IMR-90 (cell line): ENCODE measurements around the gene ZBTB48. TPM values are rescaled to one million over a fixed set of nuclear protein-coding genes. Genes with fewer than 3 reads are reported as not detected.
"Not testable (repeated sequence)": the region's sequence is repeated elsewhere in the genome, so short reads cannot be mapped to it uniquely, and the experiment has no call there.

ENCODE experiments used
- ATAC-seq: fragments of 200-7000 bp; cut with Tn5 transposase; 2 replicates; pipeline ENCODE4 v1.9.1; 2020; ENCODE audit warnings: low read depth, mild to moderate bottlenecking, moderate library complexity
- BruUV-seq: library from RNA; stranded (reverse); fragments of 400-500 nt; replicated peaks from 2 replicates; lab custom pipeline; 2021; lab: Mats Ljungman, UMichigan
- CTCF ChIA-PET: fragments of 300-600 bp; formaldehyde crosslinking; extraction: SDS; loops from one replicate; lab custom pipeline; 2021; ENCODE audit warnings: antibody characterized with exemption; lab: Yijun Ruan, JAX
- POLR2A ChIA-PET: fragments of 300-600 bp; sonication (Branson Sonifier 250); formaldehyde crosslinking; loops from one replicate; lab custom pipeline; 2022; ENCODE audit warnings: antibody characterized with exemption; ENCODE audit not compliant: unreplicated experiment; lab: Charles Lee
- DNase-seq: peaks from one replicate; pipeline ENCODE4 v3.0.0; 2013
- H2AFZ ChIP-seq: replicated peaks from 2 replicates; pipeline ENCODE3; 2013; ENCODE audit warnings: low read length, mild to moderate bottlenecking; ENCODE audit not compliant: poor library complexity
- H2AK5ac ChIP-seq: 2 replicates; pipeline ENCODE4 v1.6.1; 2013; ENCODE audit warnings: low read depth, low read length, inconsistent platforms
- H2AK9ac ChIP-seq: replicated peaks from 2 replicates; pipeline ENCODE3; 2013; ENCODE audit warnings: mild to moderate bottlenecking, low read depth, low read length, moderate library complexity; ENCODE audit not compliant: poor library complexity
- H2BK120ac ChIP-seq: 2 replicates; pipeline ENCODE4 v1.6.1; 2013; ENCODE audit warnings: low read depth, low read length, inconsistent platforms
- H2BK15ac ChIP-seq: 3 replicates; pipeline ENCODE4 v1.6.1; 2013; ENCODE audit warnings: low read depth, low read length, inconsistent platforms
- H2BK20ac ChIP-seq: 2 replicates; pipeline ENCODE4 v1.6.1; 2013; ENCODE audit warnings: low read depth, mild to moderate bottlenecking, inconsistent platforms, low read length, moderate library complexity
- H2BK5ac ChIP-seq: 2 replicates; pipeline ENCODE4 v1.6.1; 2013; ENCODE audit warnings: mild to moderate bottlenecking, low read depth, low read length, inconsistent platforms; ENCODE audit not compliant: poor library complexity, severe bottlenecking
- H3K14ac ChIP-seq: replicated peaks from 2 replicates; pipeline ENCODE4 v1.6.1; 2013; ENCODE audit warnings: low read depth, low read length, inconsistent platforms
- H3K18ac ChIP-seq: 2 replicates; pipeline ENCODE4 v1.6.1; 2013; ENCODE audit warnings: low read depth, low read length, control low read depth
- H3K23ac ChIP-seq: 2 replicates; pipeline ENCODE4 v1.6.1; 2013; ENCODE audit warnings: low read depth, low read length, inconsistent platforms
- H3K27ac ChIP-seq: 2 replicates; pipeline ENCODE4 v1.5.1; 2013; ENCODE audit warnings: mild to moderate bottlenecking, control low read depth, low read length; ENCODE audit not compliant: insufficient read depth
- H3K27me3 ChIP-seq: 2 replicates; pipeline ENCODE4 v1.6.1; 2013; ENCODE audit warnings: low read length; ENCODE audit not compliant: control insufficient read depth, insufficient read depth
- H3K36me3 ChIP-seq: 2 replicates; pipeline ENCODE4 v1.6.1; 2013; ENCODE audit warnings: low read length, mixed read lengths; ENCODE audit not compliant: control insufficient read depth, insufficient read depth
- H3K4ac ChIP-seq: 2 replicates; pipeline ENCODE4 v1.6.1; 2013; ENCODE audit warnings: low read depth, low read length, inconsistent platforms
- H3K4me1 ChIP-seq: 2 replicates; pipeline ENCODE4 v1.6.1; 2013; ENCODE audit warnings: low read length, mixed read lengths; ENCODE audit not compliant: control insufficient read depth, insufficient read depth
- H3K4me2 ChIP-seq: 2 replicates; pipeline ENCODE4 v1.6.1; 2013; ENCODE audit warnings: low read depth, mild to moderate bottlenecking, control low read depth, low read length, moderate library complexity
- H3K4me3 ChIP-seq: 2 replicates; pipeline ENCODE4 v1.5.1; 2013; ENCODE audit warnings: low read depth, mild to moderate bottlenecking, control low read depth, low read length, moderate library complexity; ENCODE audit not compliant: insufficient read depth
- H3K56ac ChIP-seq: 2 replicates; pipeline ENCODE4 v1.6.1; 2013; ENCODE audit warnings: low read length, inconsistent platforms; ENCODE audit not compliant: insufficient read depth; ENCODE audit errors: extremely low read depth
- H3K79me1 ChIP-seq, 2 experiments: 2 replicates each; pipeline ENCODE4 v1.6.1; 2013; ENCODE audit warnings: low read length in 2 of 2, inconsistent platforms in 1 of 2, low read depth in 1 of 2
- H3K9ac ChIP-seq: 2 replicates; pipeline ENCODE4 v1.6.1; 2013; ENCODE audit warnings: low read depth, low read length, control low read depth
- H3K9me1 ChIP-seq: 2 replicates; pipeline ENCODE4 v1.6.1; 2013; ENCODE audit warnings: low read length, inconsistent platforms; ENCODE audit not compliant: insufficient read depth
- H3K9me3 ChIP-seq: 2 replicates; pipeline ENCODE4 v1.6.1; 2013; ENCODE audit warnings: low read length; ENCODE audit not compliant: control insufficient read depth, insufficient read depth
- H4K20me1 ChIP-seq: 2 replicates; pipeline ENCODE4 v1.6.1; 2013; ENCODE audit warnings: low read length, inconsistent platforms; ENCODE audit not compliant: insufficient read depth
- H4K5ac ChIP-seq: 2 replicates; pipeline ENCODE4 v1.6.1; 2013; ENCODE audit warnings: mild to moderate bottlenecking, low read depth, low read length, control low read depth
- H4K8ac ChIP-seq, 2 experiments: 2 replicates each; pipeline ENCODE4 v1.6.1; 2013; ENCODE audit warnings: low read depth in 2 of 2, low read length in 2 of 2, control low read depth in 1 of 2, inconsistent platforms in 1 of 2
- H4K91ac ChIP-seq: 2 replicates; pipeline ENCODE4 v1.6.1; 2013; ENCODE audit warnings: low read depth, low read length, inconsistent platforms; ENCODE audit not compliant: insufficient read depth
- WGBS, 2 experiments: methylation state at CpG; one replicate each; pipeline versions ENCODE4 v1.1.5 to v1.1.7; 2013; ENCODE audit warnings: missing lambda C conversion rate in 2 of 2; ENCODE audit not compliant: insufficient read length in 1 of 2; ENCODE audit errors: extremely low coverage in 2 of 2; 5-methylcytosine and 5-hydroxymethylcytosine counted together
- dilution Hi-C: fragments of 300-500 bp; cut with HindIII; formaldehyde crosslinking; loops from one replicate; pipeline ENCODE4 v1.14.3; 2018; ENCODE audit warnings: low sequenced_read_pairs; ENCODE audit not compliant: unreplicated experiment
- in situ Hi-C: fragments of 300-500 bp; cut with MboI; formaldehyde crosslinking; loops from 3 replicates; pipeline ENCODE4 v1.14.3; 2019; ENCODE audit warnings: low sequenced_read_pairs, inconsistent platforms, mixed read lengths
- intact Hi-C: fragments of 100-400 bp; cut with micrococcal nuclease; formaldehyde crosslinking; loops from 2 replicates; pipeline ENCODE4 v1.10.0; 2022
- polyA plus RNA-seq, 3 experiments: library from polyadenylated mRNA; depleted of rRNA; stranded (reverse); fragments of >200 nt; gene quantifications; 2 replicates each; pipeline ENCODE4 v1.2.3, GENCODE V29; 2012; ENCODE audit warnings: low replicate concordance in 1 of 3
- total RNA-seq: library from RNA; depleted of rRNA; stranded (reverse); fragments of >200 nt; gene quantifications from 2 replicates; pipeline ENCODE4 v1.2.3, GENCODE V29; 2012

ZBTB48 gene
- total and polyA plus RNA-seq, 2 of the 4 experiments (the other 2 are of a cell fraction) = 9.3 to 17.5 TPM

DNA sequence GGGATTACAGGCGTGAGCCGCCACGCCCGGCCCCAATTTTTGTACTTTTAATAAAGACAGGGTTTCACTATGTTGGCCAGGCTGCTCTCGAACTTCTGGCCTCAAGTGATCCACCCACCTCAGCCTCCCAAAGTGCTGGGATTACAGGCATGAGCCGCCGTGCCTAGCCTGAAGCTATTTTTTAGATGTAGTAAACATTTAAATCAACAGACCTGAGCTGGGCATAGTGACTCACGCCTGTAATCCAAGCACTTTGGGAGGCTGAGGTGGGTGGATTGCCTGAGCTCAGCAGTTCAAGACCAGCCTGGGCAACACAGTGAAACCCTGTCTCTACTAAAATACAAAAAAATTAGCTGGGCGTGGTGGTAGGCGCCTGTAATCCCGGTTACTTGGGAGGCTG is 20.6 kb upstream of the ZBTB48 start:
- H3K56ac ChIP-seq, POLR2A ChIA-PET, H3K4me3 ChIP-seq, H3K18ac ChIP-seq, CTCF ChIA-PET, H2BK120ac ChIP-seq, H2AFZ ChIP-seq, H4K91ac ChIP-seq, H2BK15ac ChIP-seq, H3K9me1 ChIP-seq, H3K27ac ChIP-seq, ATAC-seq, H2BK20ac ChIP-seq, BruUV-seq, H4K5ac ChIP-seq, in situ Hi-C loops, H2BK5ac ChIP-seq, H3K36me3 ChIP-seq, H3K9ac ChIP-seq, intact Hi-C loops, H3K79me1 ChIP-seq, H4K8ac ChIP-seq, H3K14ac ChIP-seq, H3K4me2 ChIP-seq, H3K4ac ChIP-seq, H2AK5ac ChIP-seq, H2AK9ac ChIP-seq, H4K20me1 ChIP-seq, H3K23ac ChIP-seq, H3K9me3 ChIP-seq, DNase-seq, H3K4me1 ChIP-seq, dilution Hi-C loops: not testable (repeated sequence)
- H3K27me3 ChIP-seq = peaks cover 18% of the 10 kb centered on the region
- WGBS, 2 experiments = no CpG with 5 or more reads among the region's 11 CpGs
